NB4 (cell line): Measurements from ENCODE around the gene NBR1.

Source experiments
- POLR2A ChIP-seq: IDR thresholded peaks from 2 replicates; pipeline ENCODE4 v1.6.1; 2011; ENCODE audit warnings: mild to moderate bottlenecking; ENCODE audit not compliant: insufficient read length; ENCODE audit errors: extremely low read depth
- TF ChIP-seq, protein P1 (sequence below): IDR thresholded peaks from one replicate; pipeline ENCODE4 v1.5.1; 2012; ENCODE audit warnings: low read depth, low read length

DNA sequence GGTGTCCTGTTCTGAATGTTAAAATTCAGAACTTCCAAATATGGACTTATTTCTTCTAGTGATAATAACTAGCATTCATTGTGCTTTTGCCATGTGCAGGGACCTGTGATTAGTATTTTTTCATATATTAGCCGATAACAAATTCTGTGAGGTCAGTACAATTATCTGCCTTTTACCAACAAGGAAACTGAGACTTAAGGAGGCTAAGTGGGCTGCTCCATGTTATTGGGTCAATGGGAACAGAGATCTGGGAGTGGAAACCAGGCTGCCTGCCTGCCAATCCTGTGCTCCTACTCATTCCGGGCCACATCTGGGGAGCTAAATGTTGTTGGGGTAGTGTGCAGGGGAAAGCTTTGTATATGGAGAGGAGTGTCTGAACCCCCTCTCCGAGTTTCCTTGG lies 44.3 kb downstream of the NBR1 start:
- TF ChIP-seq, protein P1, sequence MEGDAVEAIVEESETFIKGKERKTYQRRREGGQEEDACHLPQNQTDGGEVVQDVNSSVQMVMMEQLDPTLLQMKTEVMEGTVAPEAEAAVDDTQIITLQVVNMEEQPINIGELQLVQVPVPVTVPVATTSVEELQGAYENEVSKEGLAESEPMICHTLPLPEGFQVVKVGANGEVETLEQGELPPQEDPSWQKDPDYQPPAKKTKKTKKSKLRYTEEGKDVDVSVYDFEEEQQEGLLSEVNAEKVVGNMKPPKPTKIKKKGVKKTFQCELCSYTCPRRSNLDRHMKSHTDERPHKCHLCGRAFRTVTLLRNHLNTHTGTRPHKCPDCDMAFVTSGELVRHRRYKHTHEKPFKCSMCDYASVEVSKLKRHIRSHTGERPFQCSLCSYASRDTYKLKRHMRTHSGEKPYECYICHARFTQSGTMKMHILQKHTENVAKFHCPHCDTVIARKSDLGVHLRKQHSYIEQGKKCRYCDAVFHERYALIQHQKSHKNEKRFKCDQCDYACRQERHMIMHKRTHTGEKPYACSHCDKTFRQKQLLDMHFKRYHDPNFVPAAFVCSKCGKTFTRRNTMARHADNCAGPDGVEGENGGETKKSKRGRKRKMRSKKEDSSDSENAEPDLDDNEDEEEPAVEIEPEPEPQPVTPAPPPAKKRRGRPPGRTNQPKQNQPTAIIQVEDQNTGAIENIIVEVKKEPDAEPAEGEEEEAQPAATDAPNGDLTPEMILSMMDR, result no peak
- no peak for TF ChIP-seq POLR2A
